NT2/D1 (cell line): ENCODE data around the gene PAPLN.

Experiments used
- SUZ12 ChIP-seq: IDR thresholded peaks from 2 replicates; pipeline ENCODE4 v1.6.1; 2011; ENCODE audit not compliant: insufficient read length, insufficient read depth; ENCODE audit errors: extremely low read depth
- YY1 ChIP-seq: IDR thresholded peaks from 2 replicates; pipeline ENCODE4 v1.6.1; 2011; ENCODE audit not compliant: insufficient read length, insufficient read depth
- ZNF274 ChIP-seq: IDR thresholded peaks from 2 replicates; pipeline ENCODE4 v1.6.1; 2011; ENCODE audit warnings: mild to moderate bottlenecking, low read depth, low read length

- TF ChIP-seq YY1, result no peak
- no peak for TF ChIP-seq ZNF274
- TF ChIP-seq SUZ12, result no peak
Observed at GRCh38 chr14:73252491-73253322, 15.4 kb downstream of the PAPLN start.
